ENCODE data around the gene MRTFB. TPM values are rescaled to one million over a fixed set of nuclear protein-coding genes. Genes with fewer than 3 reads are reported as not detected.

The MRTFB gene
- total and polyA plus RNA-seq, 2 of the 13 experiments (the other 11 are each of a cell fraction or from before 2014, with no cell fraction given) = 11.4 to 14.0 TPM

DNA sequence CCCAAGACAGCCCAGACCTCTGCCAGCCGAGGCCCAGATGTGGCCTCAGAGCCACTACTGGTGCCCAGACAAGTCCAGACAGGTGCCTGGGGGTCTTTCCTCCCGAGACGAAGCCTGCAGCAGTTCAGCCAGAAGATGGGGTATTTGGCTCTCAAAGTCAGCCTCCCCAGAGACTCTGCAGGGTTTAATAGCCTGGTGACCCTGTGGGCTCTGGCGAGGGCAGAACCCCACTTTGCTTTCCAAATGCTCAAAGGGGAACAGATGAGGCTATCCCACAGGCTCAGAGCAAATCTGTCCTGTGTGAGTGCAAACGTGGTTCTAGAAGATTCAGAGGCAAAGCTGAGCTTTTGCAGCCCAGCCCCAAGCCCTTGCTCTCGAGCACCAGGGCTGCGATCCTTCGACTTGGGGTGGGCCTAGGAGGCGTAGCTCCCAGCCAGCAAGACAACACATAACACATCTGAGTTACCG, 236.0 kb downstream of the MRTFB start:
- no TSS peak for BruUV-seq (replicated peaks)
- intact Hi-C loops (cut with micrococcal nuclease; ENCODE audit: unreplicated experiment) (no loop called here), in situ Hi-C loops (cut with HindIII; ENCODE audit: extremely low pct_ligation_motif_present, low pct_unique_long_range_greater_than_20kb) (no loop called here)
- Histone ChIP-seq H3K9me3 (ENCODE audit: low read length) (no peaks in the 10 kb centered on the region), H3K36me3 (replicated peaks in 1 of 2; ENCODE audit: control insufficient read depth in 1 of 2, insufficient read depth in 2 of 2, low read length in 2 of 2) (peaks cover 9 to 11% of the 10 kb centered on the region in 2 experiments; a peak in 4 of 5 replicates), H3K4me2 (ENCODE audit: low read depth, low read length) (peak overlapping the region; percentile 15; the same call in 1 of the 2 replicates), H3K4me3 (replicated peaks in 1 of 3; ENCODE audit: insufficient read depth in 1 of 3, low read depth in 2 of 3, low read length in 3 of 3) (peak overlapping the region in 1 of 3 experiments; percentile 11; a peak in 1 of 6 replicates), H4K20me1 (ENCODE audit: insufficient read depth, low read length) (peaks cover 55% of the 10 kb centered on the region; the same call in 1 of the 2 replicates), H3K9ac (ENCODE audit: insufficient read depth, low read depth, low read length) (0 out of 2 replicates have a peak overlapping the region, but pooled peaks have one; percentile 3), H2AFZ (ENCODE audit: low read length) (no peak overlapping the region), H3K4me1 (ENCODE audit: insufficient read depth, low read length) (peaks cover 71% of the 10 kb centered on the region), H3K27ac (ENCODE audit: extremely low read length, insufficient read depth, low read length) (peak overlapping the region; percentile 22), H3K27me3 (ENCODE audit: control insufficient read depth in 1 of 2, insufficient read depth in 2 of 2, low read length in 2 of 2) (no peaks in the 10 kb centered on the region; a peak in 1 of 5 replicates), H3K79me2 (ENCODE audit: insufficient read depth, low read length) (peaks cover 90% of the 10 kb centered on the region)
- ATAC-seq (no peak), DNase-seq (ENCODE audit: low spot score) (no peak), FAIRE-seq (no peak)
- ChIA-PET CTCF (ENCODE audit: low intra/inter-chr PET ratio, low total read pairs) (no interaction called here), POLR2A (interaction anchor here (1.1 kb wide), 1 partner anchor 11 kb away, joined by 4 read pairs; no protein-coding TSS in a partner anchor)
- WGBS (ENCODE audit: low lambda C conversion rate) = 80% methylated on average over 9 of the region's 10 CpGs
- peak; percentile 79 for TF ChIP-seq HNRNPL (IDR thresholded peaks at IDR 0.05; ENCODE audit: low read depth, low read length)
- no peak for TF ChIP-seq ZNF850 (CRISPR knock-in tag; conservative IDR thresholded peaks at IDR 0.05)
- TF ChIP-seq AKAP8 (CRISPR knock-in tag; IDR thresholded peaks at IDR 0.05) = 0 out of 2 replicates have a peak, but pooled peaks have one; percentile 24
- no peak; the same call in 1 of the 2 replicates for TF ChIP-seq KLF13 (CRISPR knock-in tag; IDR thresholded peaks at IDR 0.05)
- TF ChIP-seq JUNB (CRISPR knock-in tag; IDR thresholded peaks at IDR 0.05; ENCODE audit: borderline replicate concordance) = no peak
- 0 out of 2 replicates have a peak, but pooled peaks have one; percentile 17 for TF ChIP-seq ZNF337 (CRISPR knock-in tag; IDR thresholded peaks at IDR 0.05; ENCODE audit: borderline replicate concordance, low read depth)
- peak; percentile 7; the same call in 1 of the 2 replicates for TF ChIP-seq SALL1 (CRISPR knock-in tag; IDR thresholded peaks at IDR 0.05)
- no peak for TF ChIP-seq SMAD3 (CRISPR knock-in tag; IDR thresholded peaks at IDR 0.05)
- TF ChIP-seq ZNF570 (CRISPR knock-in tag; IDR thresholded peaks at IDR 0.05; ENCODE audit: borderline replicate concordance) = 0 out of 2 replicates have a peak, but pooled peaks have one; percentile 47
- 0 out of 2 replicates have a peak, but pooled peaks have one; percentile 34 for TF ChIP-seq IRX3 (CRISPR knock-in tag; IDR thresholded peaks at IDR 0.05; ENCODE audit: borderline replicate concordance, low read depth)
- TF ChIP-seq RNF219 (CRISPR knock-in tag; IDR thresholded peaks at IDR 0.05) = no peak
- TF ChIP-seq ZNF547 (CRISPR knock-in tag; IDR thresholded peaks at IDR 0.05) = 0 out of 2 replicates have a peak, but pooled peaks have one; percentile 12
- TF ChIP-seq ZNF251 (CRISPR knock-in tag; IDR thresholded peaks at IDR 0.05) = 0 out of 2 replicates have a peak, but pooled peaks have one; percentile 45
- 0 out of 2 replicates have a peak, but pooled peaks have one; percentile 55 for TF ChIP-seq IRF9 (CRISPR knock-in tag; IDR thresholded peaks at IDR 0.05; ENCODE audit: borderline replicate concordance)
- no peak for TF ChIP-seq ZNF367 (CRISPR knock-in tag; IDR thresholded peaks at IDR 0.05; ENCODE audit: borderline replicate concordance)
- 0 out of 2 replicates have a peak, but pooled peaks have one; percentile 52 for TF ChIP-seq ZBTB7B (CRISPR knock-in tag; IDR thresholded peaks at IDR 0.05)
- no peak for TF ChIP-seq THYN1 (CRISPR knock-in tag; IDR thresholded peaks at IDR 0.05; ENCODE audit: borderline replicate concordance, low read depth)
- TF ChIP-seq TGIF2 (CRISPR knock-in tag; IDR thresholded peaks at IDR 0.05) = peak; percentile 26; the same call in 1 of the 2 replicates
- 0 out of 2 replicates have a peak, but pooled peaks have one; percentile 58 for TF ChIP-seq ZNF563 (CRISPR knock-in tag; IDR thresholded peaks at IDR 0.05)
- TF ChIP-seq NR1H2 (CRISPR knock-in tag; IDR thresholded peaks at IDR 0.05; ENCODE audit: borderline replicate concordance, low read depth) = no peak
- peak; percentile 49; the same call in 1 of the 2 replicates for TF ChIP-seq MXD1 (CRISPR knock-in tag; IDR thresholded peaks at IDR 0.05)
- TF ChIP-seq ARNTL (CRISPR knock-in tag; IDR thresholded peaks at IDR 0.05) = no peak

Data from HepG2 (cell line).